ENCODE data around the gene MARCHF3.

MARCHF3 gene

DNA sequence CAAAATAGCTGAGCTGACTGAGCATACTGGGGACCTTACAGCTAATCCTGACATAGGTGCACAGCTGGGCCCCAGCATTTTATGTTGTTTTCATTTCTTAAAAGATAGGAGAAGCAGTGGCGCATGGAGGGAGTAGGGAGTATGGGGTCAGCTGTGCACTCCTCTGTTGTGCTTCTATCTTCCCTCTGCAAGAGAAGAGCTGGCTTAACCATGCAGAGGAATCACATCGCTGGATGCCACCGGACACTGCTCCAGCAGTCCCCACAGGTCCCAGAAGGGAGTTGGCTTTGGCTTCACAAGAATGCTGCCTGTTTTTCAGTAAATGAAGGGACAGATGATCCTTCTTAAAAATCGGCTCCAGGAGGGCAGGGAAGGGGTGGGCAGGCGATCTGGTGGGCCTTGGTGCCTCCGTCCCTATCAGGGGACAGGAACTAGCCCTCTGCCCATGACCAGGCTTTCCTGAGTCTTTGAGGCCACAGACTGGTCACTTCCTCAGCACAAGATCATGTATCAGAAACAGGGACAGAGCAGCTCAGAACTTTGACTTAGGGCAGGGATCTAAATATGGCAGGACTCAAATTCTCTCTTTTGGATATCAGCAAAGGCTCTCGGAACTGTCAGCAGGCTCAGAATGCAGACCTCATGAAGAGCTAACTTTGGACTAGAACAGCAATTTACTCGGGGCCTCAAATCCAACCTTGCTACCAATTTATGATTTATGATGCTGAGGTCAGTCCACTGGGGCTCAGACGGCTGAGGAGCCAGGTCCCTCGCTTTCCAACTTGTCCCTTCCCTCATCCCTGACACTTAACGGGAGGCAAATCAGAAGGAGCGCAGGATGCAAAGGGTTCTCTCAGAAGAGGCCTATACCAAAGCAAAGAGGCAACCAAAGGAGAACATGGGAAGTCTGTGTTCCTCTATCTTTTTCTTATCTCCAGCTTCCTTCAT is 47.2 kb downstream of the MARCHF3 start:
- DNase-seq: no peak

DNA sequence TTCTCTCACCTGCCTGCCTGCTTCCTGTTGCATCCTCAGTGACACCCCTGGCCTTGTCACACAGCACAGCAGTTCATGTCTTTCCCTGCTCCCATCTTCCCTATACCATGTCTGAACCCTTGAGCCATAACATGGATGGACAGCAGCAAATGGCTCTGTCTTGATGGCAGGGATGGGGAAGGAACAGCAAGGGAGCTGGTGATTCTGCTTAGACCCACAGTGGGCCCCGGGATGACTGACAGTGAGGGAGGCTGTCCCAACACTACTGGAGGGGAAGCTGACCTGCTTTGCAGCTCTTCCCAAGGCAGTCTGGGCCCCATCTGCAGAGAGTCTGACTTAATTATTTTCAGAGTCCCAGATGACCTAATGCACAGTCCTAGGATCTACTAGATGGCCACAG is 48.2 kb downstream of the MARCHF3 start:
- no peak for DNase-seq

DNA sequence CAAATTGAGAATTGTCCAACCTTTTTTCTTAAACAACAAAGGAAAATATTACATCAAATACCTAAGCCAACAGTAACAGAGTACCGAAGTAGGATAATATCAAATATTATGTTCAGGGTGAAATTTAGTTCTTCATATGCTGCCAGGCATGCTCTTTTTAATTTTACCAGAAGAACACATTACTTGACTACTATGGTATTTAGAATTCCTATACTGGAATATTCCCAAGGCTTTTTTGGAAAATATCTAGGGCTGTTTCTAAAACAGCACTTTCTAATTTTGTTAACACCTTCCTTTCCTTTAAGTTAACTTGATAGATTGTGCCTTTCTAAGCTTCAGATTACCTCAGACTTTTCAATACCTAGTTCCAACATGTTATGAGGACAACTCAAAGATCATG is 48.7 kb downstream of the MARCHF3 start:
- DNase-seq: no peak

DNA sequence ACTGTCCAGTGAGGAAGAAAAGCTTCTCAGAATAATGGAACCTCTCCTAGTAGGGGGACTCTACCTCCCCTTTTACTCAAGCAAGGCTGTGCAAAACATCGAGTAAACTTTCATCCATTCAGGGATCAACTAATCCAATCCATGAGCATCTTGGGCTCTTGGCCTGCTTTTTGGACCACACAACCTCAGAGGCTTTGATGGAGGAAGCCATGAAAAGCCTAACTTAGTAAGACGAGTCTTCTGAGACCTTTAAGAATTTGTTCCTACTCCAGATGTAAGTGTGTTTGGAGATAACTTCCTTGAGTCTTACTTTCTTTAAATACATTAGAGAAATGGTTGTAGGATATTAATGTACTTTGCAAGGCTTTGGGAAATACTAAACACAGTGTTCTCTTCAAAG is 49.1 kb downstream of the MARCHF3 start:
- no peak for DNase-seq

DNA sequence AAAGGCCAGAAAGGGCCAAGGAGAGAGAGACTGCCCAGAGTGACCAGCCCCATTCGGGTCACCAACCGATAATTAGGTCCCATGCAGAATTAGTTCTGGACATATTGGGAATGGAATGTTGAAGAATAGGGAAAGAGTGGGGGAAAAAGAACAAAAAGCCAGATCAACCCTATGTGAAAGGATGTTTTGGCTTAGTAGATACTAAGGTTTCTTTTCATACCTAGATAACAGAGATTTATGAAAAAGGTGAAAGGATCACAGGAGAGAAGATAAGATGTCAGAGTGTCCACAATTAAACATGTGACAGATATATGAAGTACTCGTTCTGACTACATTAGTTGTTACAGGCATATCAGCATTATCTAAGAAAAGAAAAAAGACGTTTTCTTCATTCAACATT is 52.1 kb downstream of the MARCHF3 start:
- no peak for DNase-seq

DNA sequence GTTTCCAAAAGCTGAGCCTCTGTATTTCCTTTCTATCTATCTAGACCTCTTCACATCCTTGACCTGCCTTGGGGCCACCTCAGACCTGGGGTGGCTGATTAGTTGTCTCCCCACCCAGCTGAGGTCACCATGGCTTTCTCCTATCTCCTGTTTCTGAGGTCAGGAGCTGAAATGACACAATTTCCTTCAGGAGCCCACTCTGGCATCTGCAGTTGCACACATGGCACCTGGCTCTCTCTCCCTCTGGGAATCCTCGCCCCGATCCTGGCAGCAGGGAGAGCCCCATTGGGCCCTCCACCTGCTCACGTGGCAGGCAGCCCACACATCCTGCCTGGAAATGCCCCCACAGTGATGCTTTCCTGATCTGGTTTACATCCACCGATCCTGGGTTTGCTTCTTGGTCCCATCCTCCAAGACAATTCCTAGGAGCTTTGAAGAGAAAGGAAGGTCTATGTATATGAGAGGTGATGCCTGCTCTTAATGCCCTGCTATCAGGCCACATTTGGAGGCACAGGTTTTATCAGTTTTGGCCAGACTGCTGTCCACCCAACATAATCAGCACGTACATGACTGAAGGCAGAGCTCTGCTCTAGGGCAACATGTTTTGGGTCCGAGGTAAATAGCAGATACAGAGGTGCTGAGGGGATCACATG is 53.7 kb downstream of the MARCHF3 start:
- DNase-seq: no peak

DNA sequence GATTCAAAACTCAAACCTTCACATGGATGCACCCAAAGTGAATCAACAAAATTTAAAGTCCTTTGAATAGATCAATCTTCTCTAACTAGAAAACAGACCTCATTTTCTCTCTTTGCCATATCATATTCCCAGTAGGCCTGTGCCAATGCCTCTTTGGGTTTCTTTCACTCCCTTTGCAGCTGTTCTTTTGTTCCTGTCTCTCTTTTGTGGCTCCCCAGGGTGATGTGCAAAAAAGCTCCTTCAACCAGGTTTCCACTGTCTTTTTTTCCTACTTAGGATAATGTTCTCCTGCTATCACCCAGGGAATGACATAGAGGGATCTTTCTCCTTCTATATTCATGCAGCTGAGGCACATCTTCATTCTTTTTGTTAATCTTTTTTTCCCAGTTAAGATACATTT is 54.6 kb downstream of the MARCHF3 start:
- no peak for DNase-seq

DNA sequence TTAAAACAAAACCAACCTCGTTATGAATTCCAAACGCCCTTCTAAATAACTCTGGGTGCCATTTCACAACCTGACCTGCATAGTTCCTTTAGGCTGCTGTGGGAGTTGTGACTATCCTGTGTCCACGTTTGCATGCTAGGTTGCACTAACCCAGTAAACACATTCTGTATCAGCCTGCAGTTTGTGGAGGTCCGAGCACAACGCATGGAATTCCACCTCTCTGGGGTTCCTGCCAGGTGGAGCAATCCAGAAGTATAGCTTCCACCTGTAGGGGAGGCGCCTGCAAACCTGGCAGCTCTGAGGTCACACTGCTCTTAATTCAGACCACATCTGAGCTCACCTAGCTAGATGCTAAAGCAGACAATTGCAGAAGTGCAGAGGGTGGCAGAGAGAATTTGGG is 57.2 kb downstream of the MARCHF3 start:
- DNase-seq: no peak

DNA sequence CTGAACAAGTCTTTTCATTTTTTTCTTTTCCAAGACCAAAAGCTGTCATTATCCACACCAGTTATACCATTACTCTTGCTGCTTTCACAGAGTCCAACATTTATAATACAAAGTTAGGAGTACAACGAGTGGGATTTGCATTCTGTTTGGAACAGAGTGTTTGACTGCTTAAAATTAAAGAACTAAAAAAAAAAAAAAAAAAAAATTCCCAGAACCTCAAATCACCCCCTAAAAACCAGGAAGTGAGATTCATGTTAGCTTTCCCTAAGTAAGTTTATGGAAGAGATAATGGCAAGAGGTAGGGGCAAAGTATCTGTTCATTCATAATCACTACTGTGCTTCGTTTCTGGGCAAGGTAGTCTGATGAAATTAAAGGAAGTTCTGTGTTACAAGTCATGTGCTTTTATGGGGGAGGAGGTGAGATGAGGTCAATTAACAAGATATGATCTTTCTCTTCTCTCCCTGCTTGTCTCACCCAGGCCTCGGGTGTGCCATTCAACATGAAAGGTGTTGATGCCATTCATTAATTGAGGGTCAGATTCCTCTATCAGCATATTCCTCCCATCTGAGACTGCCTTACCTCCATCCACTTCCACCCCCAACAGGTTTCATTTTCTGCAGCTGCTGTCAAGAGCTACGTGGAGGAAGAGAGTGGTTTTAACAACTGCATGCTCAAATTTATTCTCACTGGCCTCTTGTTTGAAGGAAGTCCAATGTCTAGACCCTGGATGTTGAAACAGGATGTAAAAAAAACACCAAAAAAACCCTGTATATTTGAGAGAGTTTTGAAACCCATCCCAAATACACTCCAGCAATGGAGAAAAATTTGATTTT is 58.1 kb downstream of the MARCHF3 start:
- no peak for DNase-seq

DNA sequence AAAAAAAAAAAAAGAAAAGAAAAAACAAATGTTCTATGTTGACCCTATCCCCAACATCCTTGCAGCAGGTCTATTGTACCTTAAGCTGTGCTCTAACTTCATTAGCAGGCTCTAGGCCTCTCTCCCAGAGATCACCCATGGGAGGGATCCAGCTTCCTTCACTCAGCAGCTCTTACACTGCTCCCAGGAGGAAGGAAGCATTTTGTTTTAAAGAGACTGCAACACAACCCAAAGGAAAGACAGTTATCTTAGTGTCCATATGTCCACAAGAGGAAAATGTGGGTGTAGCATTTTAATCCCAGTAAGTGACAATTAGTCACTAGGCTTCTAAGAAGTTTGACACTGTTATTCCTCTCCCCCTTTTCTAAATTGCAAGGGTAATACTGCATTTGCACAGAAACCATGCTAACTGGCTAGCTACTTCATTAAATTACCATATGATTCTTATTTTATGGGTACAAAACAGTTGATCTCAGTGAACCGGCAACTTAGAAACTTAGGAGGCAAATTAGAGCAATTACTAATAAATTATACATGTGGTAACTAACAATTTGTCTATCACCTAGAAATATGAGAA is 58.8 kb downstream of the MARCHF3 start:
- no peak for DNase-seq

DNA sequence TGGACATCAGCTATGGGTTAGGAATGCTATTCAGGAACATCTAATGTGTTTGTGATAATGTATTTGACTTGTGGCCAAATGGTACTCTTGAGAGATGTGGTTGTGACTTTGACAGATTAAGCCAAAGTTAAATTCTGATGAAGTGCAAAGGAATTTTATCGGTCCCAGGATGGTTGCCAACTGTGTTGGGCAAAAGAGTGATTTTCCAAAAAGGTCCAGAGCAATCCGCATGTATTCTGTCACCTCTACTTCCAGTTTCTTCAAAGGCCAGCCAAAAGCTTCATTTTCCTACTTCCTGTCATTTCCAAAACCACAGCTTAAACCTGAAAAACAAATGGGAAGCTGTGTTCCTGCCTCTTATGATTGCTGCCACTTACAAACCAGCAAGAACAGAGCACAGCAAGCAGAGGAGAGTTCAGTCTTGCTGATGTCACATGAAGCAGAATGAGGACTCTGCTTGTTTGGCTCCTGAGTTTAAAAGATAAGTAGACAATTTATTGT is 59.8 kb downstream of the MARCHF3 start:
- DNase-seq: no peak

DNA sequence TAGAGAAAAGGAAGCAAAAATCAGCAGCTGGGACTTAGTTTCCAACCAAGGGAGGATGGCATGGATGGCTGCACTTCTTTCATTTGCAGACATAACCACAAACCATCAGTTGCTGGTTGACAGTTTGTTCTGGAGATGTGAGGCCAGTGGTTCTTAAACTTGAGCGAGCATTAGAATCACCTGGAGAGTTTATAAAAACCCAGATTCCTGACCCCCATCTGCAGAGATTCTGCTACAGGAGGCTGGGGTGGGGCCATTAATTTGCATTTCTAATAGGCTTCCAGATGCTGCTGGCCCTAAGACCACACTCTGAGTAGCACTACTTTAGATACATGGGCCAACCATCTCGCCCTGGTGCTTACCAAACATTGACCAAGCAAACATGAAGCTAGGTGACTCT is 60.8 kb downstream of the MARCHF3 start:
- no peak for DNase-seq

DNA sequence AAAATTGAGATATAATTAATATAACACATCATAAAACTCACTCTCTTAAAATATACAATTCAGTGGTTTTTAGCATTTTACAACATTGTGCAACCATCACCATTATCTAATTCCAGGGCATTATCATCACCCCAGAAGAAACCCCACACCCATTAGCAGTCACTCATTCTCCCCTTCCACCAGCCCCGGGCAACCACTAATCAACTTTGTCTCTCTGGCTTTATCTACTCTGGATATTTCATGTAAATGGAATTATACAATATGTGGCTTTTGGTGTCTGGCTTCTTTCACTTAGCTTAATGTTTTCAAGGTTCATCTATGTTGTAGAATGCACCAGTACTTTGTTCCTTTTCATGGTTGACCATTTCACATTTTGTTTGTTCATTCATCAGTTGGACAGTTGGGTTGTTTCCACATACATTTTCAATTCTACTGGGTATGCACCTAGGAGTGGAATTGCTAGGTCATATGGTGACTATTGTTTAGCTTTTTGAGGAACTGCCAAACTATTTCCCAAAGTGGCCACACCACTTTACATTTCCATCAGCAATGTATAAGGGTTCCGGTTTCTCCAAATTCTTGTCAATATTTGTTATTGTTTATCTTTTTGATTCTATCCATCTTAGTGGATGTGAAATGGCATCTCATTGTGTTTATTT is 62.4 kb downstream of the MARCHF3 start:
- no peak for DNase-seq

DNA sequence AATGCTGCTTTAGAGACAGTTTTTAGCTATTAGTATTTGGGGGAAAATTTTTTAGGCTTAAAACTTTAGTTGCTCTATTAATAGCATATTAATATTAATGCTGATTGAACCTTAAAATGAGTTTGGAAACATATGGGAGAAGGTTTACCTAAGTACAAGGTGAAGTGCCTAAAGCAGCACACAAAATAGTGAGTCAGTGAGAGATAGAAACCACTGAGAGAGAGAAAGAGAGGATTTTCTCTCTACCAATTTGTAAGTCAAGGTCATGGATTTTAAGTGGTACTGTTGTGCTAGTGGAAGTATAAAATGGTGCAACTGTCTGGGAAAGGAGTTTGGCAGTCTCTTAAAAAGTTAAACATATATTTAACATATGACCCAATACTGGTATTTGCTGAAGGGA is 64.9 kb downstream of the MARCHF3 start:
- DNase-seq: no peak

DNA sequence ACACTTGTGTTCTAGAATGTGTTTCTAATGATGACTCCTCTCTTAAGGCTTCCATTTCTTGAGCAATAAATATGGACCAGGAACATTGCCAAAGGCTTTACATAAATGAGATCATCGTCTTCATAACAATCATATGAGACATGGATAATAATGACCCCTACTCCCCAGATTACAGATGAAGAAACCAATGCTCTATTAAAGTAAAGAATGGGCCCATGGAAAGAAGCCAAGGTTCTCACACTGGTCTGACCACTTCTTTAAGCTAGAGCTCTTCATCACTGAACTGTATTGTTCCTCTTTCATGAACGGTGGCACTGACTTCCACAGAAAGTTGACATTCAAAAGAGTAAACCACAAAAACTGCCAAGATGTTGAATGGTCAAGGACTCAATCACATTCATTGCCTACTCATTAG is 65.3 kb downstream of the MARCHF3 start:
- no peak for DNase-seq

DNA sequence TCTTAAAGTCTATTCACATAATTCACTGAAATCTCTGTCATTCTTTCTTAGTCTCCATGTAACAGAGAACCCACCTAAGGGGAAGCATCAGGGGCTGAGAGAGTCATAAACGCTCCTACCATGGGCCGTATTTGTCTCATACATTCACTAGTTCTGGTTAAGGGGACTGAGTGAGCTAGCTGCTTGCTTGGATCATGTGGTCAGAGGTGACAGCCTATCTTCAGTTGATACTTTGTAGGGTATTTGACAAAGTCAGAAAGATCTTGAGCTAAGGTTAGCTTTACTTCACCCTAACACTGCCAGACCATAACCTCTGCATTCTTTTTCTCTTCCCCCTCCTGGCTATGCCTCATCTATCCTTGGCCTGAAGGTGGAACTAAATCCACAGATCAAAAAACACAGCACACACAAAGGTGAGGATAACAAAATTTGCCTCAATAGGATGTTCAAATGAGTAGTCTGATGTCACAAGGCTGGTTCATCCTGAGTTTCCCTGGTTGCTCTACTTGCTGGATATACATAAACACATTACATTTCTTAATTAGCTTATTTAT is 66.5 kb downstream of the MARCHF3 start:
- DNase-seq: no peak

DNA sequence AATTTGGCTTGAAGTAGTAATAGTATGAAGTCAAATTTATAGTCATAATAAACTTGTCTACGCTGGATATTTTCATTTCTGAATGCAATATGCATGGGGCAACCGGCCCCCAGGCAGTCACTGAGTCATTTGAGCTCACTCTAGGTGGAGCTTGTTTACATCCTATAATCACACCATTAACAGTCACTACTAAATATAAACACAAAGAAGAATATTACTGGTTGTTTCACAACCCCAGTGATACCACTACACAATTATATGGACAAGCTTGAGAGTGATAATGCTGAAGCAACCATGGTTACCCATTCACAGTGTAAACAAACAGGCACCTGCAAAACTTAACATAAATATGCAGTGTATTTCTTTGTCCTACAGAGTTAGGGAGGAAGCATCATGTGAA is 68.7 kb downstream of the MARCHF3 start:
- DNase-seq: no peak

DNA sequence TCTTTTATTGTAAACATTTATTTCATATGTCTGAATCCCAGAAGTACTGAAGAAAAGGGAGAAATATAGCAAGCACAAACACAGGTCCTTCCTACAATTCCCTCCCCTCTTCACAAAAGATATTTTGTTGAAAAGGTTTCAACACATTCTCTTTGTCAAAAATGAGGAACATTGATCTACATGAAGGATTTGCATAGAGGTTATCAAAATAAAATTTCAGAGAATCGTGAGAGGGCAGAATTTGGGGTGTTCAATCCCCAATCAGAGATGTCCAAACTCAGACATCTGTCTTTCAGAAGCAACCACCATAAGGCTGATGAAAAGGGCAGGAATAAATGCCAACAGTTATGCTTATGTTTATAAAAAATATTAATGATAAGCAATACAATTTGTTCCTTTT is 69.2 kb downstream of the MARCHF3 start:
- DNase-seq: no peak

DNA sequence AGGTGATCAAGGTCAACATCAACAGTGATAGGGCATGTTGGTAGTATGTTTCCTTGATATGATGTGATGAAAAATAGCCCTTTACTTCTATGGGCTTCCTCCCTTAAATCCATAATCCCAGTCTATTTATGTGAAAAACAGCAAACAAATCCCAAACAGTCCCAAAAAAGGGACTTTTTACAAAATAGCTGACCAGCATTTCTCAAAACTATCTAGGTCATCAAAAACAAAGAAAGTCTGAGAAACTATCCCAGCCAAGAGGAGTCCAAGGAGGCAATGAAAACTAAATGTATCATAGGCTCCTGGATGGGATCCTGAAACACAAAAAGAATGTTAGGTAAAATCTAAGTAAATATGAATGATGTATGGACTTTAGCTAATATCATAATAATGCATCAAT is 71.2 kb downstream of the MARCHF3 start:
- DNase-seq: no peak

DNA sequence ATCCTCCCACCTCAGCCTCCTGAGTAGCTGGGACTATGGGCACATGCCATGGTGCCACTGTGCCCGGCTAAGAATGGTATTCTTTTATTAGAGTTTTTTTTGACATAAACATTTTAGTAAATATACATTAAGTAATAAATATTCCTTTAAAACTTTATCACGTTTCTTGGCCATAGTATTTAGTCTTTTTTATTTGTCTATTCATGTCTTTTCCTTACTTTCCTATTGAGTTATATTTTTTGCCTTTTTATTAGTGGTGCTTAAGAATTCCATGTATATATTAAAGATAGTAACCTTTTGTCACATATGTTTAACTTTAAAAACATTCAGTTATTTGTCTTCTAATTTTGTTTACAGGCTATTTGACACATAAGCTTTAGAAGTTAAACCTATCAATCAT is 73.4 kb downstream of the MARCHF3 start:
- no peak for DNase-seq

DNA sequence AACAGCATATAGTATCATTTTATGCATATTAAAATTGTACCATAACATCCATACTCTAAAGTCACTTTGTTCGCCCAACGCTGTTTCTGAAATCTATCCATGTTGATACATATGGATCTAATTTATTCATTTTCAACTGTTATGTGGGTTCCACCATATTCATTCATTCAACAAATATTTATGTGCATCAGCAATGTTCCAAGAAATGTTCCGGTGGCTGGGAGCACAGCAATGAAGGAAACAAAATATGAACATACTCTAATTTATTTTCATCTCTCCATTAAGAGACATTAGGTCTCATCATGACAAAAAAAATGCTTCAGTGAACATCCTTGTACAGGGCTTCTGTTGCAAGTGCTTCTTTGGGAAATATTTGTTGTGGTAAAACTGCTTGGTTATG is 75.4 kb downstream of the MARCHF3 start:
- no peak for DNase-seq

DNA sequence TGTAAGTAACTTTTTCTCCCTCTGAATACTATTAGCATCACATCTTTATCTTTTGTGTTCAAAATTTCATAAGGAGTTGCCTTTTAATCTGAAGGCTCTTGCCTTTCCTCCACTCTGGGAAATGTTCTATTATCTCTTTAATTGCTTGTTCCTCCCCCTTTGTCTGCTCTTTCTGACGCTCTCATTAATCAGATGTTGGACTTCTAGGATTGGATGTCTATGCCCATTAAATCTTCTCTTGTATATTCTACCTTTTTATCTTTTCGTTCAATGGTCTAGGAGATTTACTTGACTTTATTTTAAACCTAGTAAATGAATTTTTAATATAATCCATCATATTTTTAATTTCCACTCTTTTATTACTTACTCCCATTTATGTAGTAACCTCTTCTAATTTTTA is 76.7 kb downstream of the MARCHF3 start:
- DNase-seq: no peak

Measured in left hindlimb (tissue), 1 donor.